HepG2 (cell line): ENCODE measurements around the gene DDX54. TPM values are rescaled to one million over a fixed set of nuclear protein-coding genes. Genes with fewer than 3 reads are reported as not detected.

Experiments
- ATAC-seq: fragments of 200-7000 bp; cut with Tn5 transposase; 3 replicates; pipeline ENCODE4 v1.9.1; 2020; ENCODE audit warnings: mild to moderate bottlenecking, moderate library complexity
- BruUV-seq: library from RNA; stranded (reverse); fragments of 400-500 nt; replicated peaks from 2 replicates; lab custom pipeline; 2021; lab: Mats Ljungman, UMichigan
- CTCF ChIA-PET: fragments of 300-600 bp; formaldehyde crosslinking; extraction: SDS; loops from one replicate; lab custom pipeline; 2021; ENCODE audit warnings: low total read pairs, inconsistent platforms, low intra/inter-chr PET ratio; lab: Yijun Ruan, JAX
- POLR2A ChIA-PET: fragments of 350-600 bp; sonication (Branson Sonifier 250); formaldehyde crosslinking; loops from one replicate; lab custom pipeline; 2020; ENCODE audit warnings: antibody characterized with exemption, inconsistent platforms; lab: Yijun Ruan, JAX
- DNase-seq: peaks from one replicate; pipeline ENCODE4 v3.0.0-alpha.2; 2015; ENCODE audit warnings: low spot score
- FAIRE-seq: peaks from 3 replicates; lab custom pipeline; 2011; peaks lifted over from hg19 to GRCh38; lab: Jason Lieb, UNC
- H2AFZ ChIP-seq: one replicate; pipeline ENCODE4 v1.6.1; 2011; ENCODE audit warnings: low read length, inconsistent platforms
- H3K27ac ChIP-seq: fragments of 300-600 bp; 3 replicates; pipeline ENCODE4 v1.8.0; 2011; ENCODE audit warnings: mixed run types, mild to moderate bottlenecking, mixed read lengths, low read length, inconsistent platforms; ENCODE audit not compliant: insufficient read depth; ENCODE audit errors: extremely low read length
- H3K27me3 ChIP-seq, 2 experiments: fragments of 200-600 bp in 1 of 2; 2 replicates in 1 of 2; 3 replicates in 1 of 2; pipeline versions ENCODE4 v1.6.0 to v1.8.0; 2011; ENCODE audit warnings: low read length in 2 of 2, mild to moderate bottlenecking in 2 of 2, moderate library complexity in 2 of 2, inconsistent platforms in 1 of 2; ENCODE audit not compliant: insufficient read depth in 2 of 2, control insufficient read depth in 1 of 2
- H3K36me3 ChIP-seq, 2 experiments: fragments of 200-600 bp in 1 of 2; replicated peaks in 1 of 2; 2 replicates in 1 of 2; 3 replicates in 1 of 2; pipeline versions ENCODE4 v1.5.1 to v1.8.0; 2011; ENCODE audit warnings: low read length in 2 of 2, inconsistent platforms in 1 of 2; ENCODE audit not compliant: insufficient read depth in 2 of 2, control insufficient read depth in 1 of 2
- H3K4me1 ChIP-seq: 2 replicates; pipeline ENCODE4 v1.5.1; 2012; ENCODE audit warnings: low read length, inconsistent platforms; ENCODE audit not compliant: insufficient read depth
- H3K4me2 ChIP-seq: 2 replicates; pipeline ENCODE4 v1.6.0; 2011; ENCODE audit warnings: low read depth, low read length, inconsistent platforms
- H3K4me3 ChIP-seq, 3 experiments: fragments of 200-600 bp in 1 of 3; sonication (generic), shearing (Covaris generic) in 1 of 3; replicated peaks in 1 of 3; 2 replicates each; pipeline ENCODE4 v1.5.1; 2011 to 2016; ENCODE audit warnings: low read length in 3 of 3, inconsistent platforms in 2 of 3, low read depth in 2 of 3, mild to moderate bottlenecking in 2 of 3, control low read depth in 1 of 3, mixed read lengths in 1 of 3; ENCODE audit not compliant: insufficient read depth in 1 of 3
- H3K79me2 ChIP-seq: one replicate; pipeline ENCODE4 v1.6.1; 2011; ENCODE audit warnings: low read length, inconsistent platforms; ENCODE audit not compliant: insufficient read depth
- H3K9ac ChIP-seq: 2 replicates; pipeline ENCODE4 v1.6.0; 2011; ENCODE audit warnings: mild to moderate bottlenecking, low read depth, low read length, inconsistent platforms; ENCODE audit not compliant: insufficient read depth
- H3K9me3 ChIP-seq: 2 replicates; pipeline ENCODE4 v1.5.1; 2012; ENCODE audit warnings: mild to moderate bottlenecking, low read length
- H4K20me1 ChIP-seq: 2 replicates; pipeline ENCODE4 v1.6.0; 2011; ENCODE audit warnings: inconsistent platforms, mild to moderate bottlenecking, low read length, moderate library complexity; ENCODE audit not compliant: insufficient read depth
- ADNP ChIP-seq: sonication (generic); formaldehyde crosslinking; IDR thresholded peaks from 2 replicates; pipeline ENCODE4 v1.4.0; 2020; ENCODE audit warnings: missing genetic modification reagents
- ARID3A ChIP-seq: IDR thresholded peaks from 2 replicates; pipeline ENCODE4 v1.6.1; 2012; ENCODE audit warnings: low read depth, low read length, improper control_type of control experiment
- BHLHE40 ChIP-seq: IDR thresholded peaks from 2 replicates; pipeline ENCODE4 v1.6.1; 2011; ENCODE audit warnings: low read length, improper control_type of control experiment
- KDM1A ChIP-seq: IDR thresholded peaks from 2 replicates; pipeline ENCODE4 v1.6.1; 2016; ENCODE audit warnings: missing compliant biosample characterization
- MXI1 ChIP-seq: IDR thresholded peaks from 3 replicates; pipeline ENCODE4 v1.6.1; 2012; ENCODE audit warnings: low read depth, low read length, inconsistent platforms, borderline replicate concordance
- NR2F1 ChIP-seq, 2 experiments: fragments of 450-650 bp in 1 of 2; formaldehyde crosslinking in 1 of 2; IDR thresholded peaks; 2 replicates each; pipeline versions ENCODE4 v1.5.0 to v1.6.1; 2016 to 2020; ENCODE audit warnings: mild to moderate bottlenecking in 1 of 2, missing compliant biosample characterization in 1 of 2, missing genetic modification reagents in 1 of 2, moderate library complexity in 1 of 2
- PREB ChIP-seq: sonication (generic); formaldehyde crosslinking; IDR thresholded peaks from 2 replicates; pipeline ENCODE4 v1.4.0; 2020; ENCODE audit warnings: missing genetic modification reagents
- SIX1 ChIP-seq: sonication (generic); formaldehyde crosslinking; IDR thresholded peaks from 2 replicates; pipeline ENCODE4 v1.4.0; 2020; ENCODE audit warnings: missing genetic modification reagents, borderline replicate concordance
- TGIF2 ChIP-seq: IDR thresholded peaks from 2 replicates; pipeline ENCODE4 v1.6.1; 2016; ENCODE audit warnings: control low read depth, missing compliant biosample characterization
- ZMYM3 ChIP-seq: sonication (generic); formaldehyde crosslinking; IDR thresholded peaks from 2 replicates; pipeline ENCODE4 v1.5.1; 2020; ENCODE audit warnings: mild to moderate bottlenecking, missing genetic modification reagents
- ZNF124 ChIP-seq: sonication (generic); formaldehyde crosslinking; IDR thresholded peaks from 2 replicates; pipeline ENCODE4 v1.4.0; 2020; ENCODE audit warnings: missing genetic modification reagents
- ZNF235 ChIP-seq: sonication (generic); formaldehyde crosslinking; IDR thresholded peaks from 2 replicates; pipeline ENCODE4 v1.8.1; 2023; ENCODE audit warnings: mild to moderate bottlenecking, missing genetic modification reagents, borderline replicate concordance
- ZNF34 ChIP-seq: sonication (generic); formaldehyde crosslinking; IDR thresholded peaks from 2 replicates; pipeline ENCODE4 v1.4.0; 2020; ENCODE audit warnings: mild to moderate bottlenecking, missing genetic modification reagents, borderline replicate concordance
- ZNF547 ChIP-seq: sonication (generic); formaldehyde crosslinking; IDR thresholded peaks from 2 replicates; pipeline ENCODE4 v1.5.1; 2020; ENCODE audit warnings: mild to moderate bottlenecking, missing genetic modification reagents
- ZNF766 ChIP-seq: sonication (generic); formaldehyde crosslinking; IDR thresholded peaks from 2 replicates; pipeline ENCODE4 v1.5.0; 2020; ENCODE audit warnings: missing genetic modification reagents, borderline replicate concordance
- WGBS: methylation state at CpG from one replicate; pipeline ENCODE4 v1.1.6; 2017; ENCODE audit warnings: low lambda C conversion rate; 5-methylcytosine and 5-hydroxymethylcytosine counted together
- in situ Hi-C: cut with HindIII; loops from 2 replicates; pipeline ENCODE4 v1.10.0; 2017; ENCODE audit warnings: low pct_unique_long_range_greater_than_20kb; ENCODE audit not compliant: extremely low pct_ligation_motif_present
- intact Hi-C: fragments of 100-400 bp; cut with micrococcal nuclease; formaldehyde crosslinking; loops from one replicate; pipeline ENCODE4 v1.10.0; 2022; ENCODE audit not compliant: unreplicated experiment
- polyA plus RNA-seq, 8 experiments: library from polyadenylated mRNA; depleted of rRNA in 3 of 8; stranded (reverse) in 7 of 8; unstranded in 1 of 8; fragments of >200 nt; fragmentation: Illumina TruSeq in 4 of 8; extraction: Trizol in 4 of 8; gene quantifications; 2 replicates each; pipeline versions ENCODE4 v1.2.1 to v1.2.3, GENCODE V29; 2011 to 2016; ENCODE audit warnings: low read depth in 4 of 8, missing spikeins in 1 of 8, mixed read lengths in 1 of 8; ENCODE audit not compliant: insufficient read depth in 1 of 8
- total RNA-seq, 5 experiments: library from RNA; depleted of rRNA; stranded (reverse); fragments of >200 nt; fragmentation: Illumina TruSeq; extraction: Trizol; gene quantifications; 2 replicates each; pipeline ENCODE4 v1.2.3, GENCODE V29; 2016; ENCODE audit warnings: low read depth in 1 of 5
- TF ChIP-seq, protein P1 (sequence below): sonication (generic); formaldehyde crosslinking; IDR thresholded peaks from 2 replicates; pipeline ENCODE4 v1.5.1; 2020; ENCODE audit warnings: missing genetic modification reagents, mild to moderate bottlenecking, borderline replicate concordance
- TF ChIP-seq, protein P2 (sequence below): sonication (generic); formaldehyde crosslinking; IDR thresholded peaks from 2 replicates; pipeline ENCODE4 v1.4.0; 2020; ENCODE audit warnings: mild to moderate bottlenecking, missing genetic modification reagents

DDX54 gene
- total and polyA plus RNA-seq, 2 of the 13 experiments (the other 11 are each of a cell fraction or from before 2014, with no cell fraction given), result 59.7 to 61.1 TPM

- H3K4me3 ChIP-seq, result peak overlapping the region; percentile 70 to 96 (median 86)
- H3K79me2 ChIP-seq, result peaks cover 50% of the 10 kb centered on the region
- peak overlapping the region; percentile 80 for H3K4me2 ChIP-seq
- H3K4me1 ChIP-seq, result peaks cover 34% of the 10 kb centered on the region
- no peak overlapping the region for H2AFZ ChIP-seq
- in situ Hi-C loops, result no loop called here
- peak overlapping the region; percentile 98 for H3K9ac ChIP-seq
- H3K27ac ChIP-seq, result peak overlapping the region; percentile 93
- BruUV-seq, result no TSS peak
- no peaks in the 10 kb centered on the region for H3K9me3 ChIP-seq
- CTCF ChIA-PET, result no interaction called here
- no peak for FAIRE-seq
- DNase-seq, result peak; percentile 31
- POLR2A ChIA-PET, result interaction anchor here (0.6 to 2.5 kb wide), 16 partner anchors 8 to 149 kb away, joined by 3 to 14 read pairs (median 4); partner anchors contain the start of genes CFAP73, SLC8B1 and TPCN1
- 0% methylated on average over 4 of the region's 11 CpGs for WGBS
- intact Hi-C loops, result no loop called here
- no peaks in the 10 kb centered on the region; the same call in 1 of the 2 replicates for H4K20me1 ChIP-seq
- ATAC-seq, result peak; percentile 0; the same call in 1 of the 3 replicates
- H3K27me3 ChIP-seq, result no peaks in the 10 kb centered on the region
- peaks cover 8 to 16% of the 10 kb centered on the region in 2 experiments; a peak in 4 of 5 replicates for H3K36me3 ChIP-seq
- TF ChIP-seq, protein P1, sequence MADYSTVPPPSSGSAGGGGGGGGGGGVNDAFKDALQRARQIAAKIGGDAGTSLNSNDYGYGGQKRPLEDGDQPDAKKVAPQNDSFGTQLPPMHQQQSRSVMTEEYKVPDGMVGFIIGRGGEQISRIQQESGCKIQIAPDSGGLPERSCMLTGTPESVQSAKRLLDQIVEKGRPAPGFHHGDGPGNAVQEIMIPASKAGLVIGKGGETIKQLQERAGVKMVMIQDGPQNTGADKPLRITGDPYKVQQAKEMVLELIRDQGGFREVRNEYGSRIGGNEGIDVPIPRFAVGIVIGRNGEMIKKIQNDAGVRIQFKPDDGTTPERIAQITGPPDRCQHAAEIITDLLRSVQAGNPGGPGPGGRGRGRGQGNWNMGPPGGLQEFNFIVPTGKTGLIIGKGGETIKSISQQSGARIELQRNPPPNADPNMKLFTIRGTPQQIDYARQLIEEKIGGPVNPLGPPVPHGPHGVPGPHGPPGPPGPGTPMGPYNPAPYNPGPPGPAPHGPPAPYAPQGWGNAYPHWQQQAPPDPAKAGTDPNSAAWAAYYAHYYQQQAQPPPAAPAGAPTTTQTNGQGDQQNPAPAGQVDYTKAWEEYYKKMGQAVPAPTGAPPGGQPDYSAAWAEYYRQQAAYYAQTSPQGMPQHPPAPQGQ (CRISPR knock-in tag), result no peak
- TF ChIP-seq NR2F1 (CRISPR knock-in tag; IDR thresholded peaks at IDR 0.05) (0 out of 4 replicates have a peak, but pooled peaks of 1 of the 2 experiments have one; percentile 6), MXI1 (0 out of 3 replicates have a peak, but pooled peaks have one; percentile 38), BHLHE40 (0 out of 2 replicates have a peak, but pooled peaks have one; percentile 26), KDM1A (CRISPR knock-in tag) (peak; percentile 91), ZNF34 (CRISPR knock-in tag) (0 out of 2 replicates have a peak, but pooled peaks have one; percentile 1), ZNF124 (CRISPR knock-in tag) (no peak), ZNF547 (no peak), SIX1 (CRISPR knock-in tag) (no peak), ZNF235 (CRISPR knock-in tag) (0 out of 2 replicates have a peak, but pooled peaks have one; percentile 36), ZMYM3 (CRISPR knock-in tag) (peak; percentile 86), ZNF766 (no peak), ADNP (CRISPR knock-in tag) (0 out of 2 replicates have a peak, but pooled peaks have one; percentile 47), TGIF2 (CRISPR knock-in tag) (0 out of 2 replicates have a peak, but pooled peaks have one; percentile 7), ARID3A (no peak), PREB (CRISPR knock-in tag) (no peak)
- TF ChIP-seq, protein P2, sequence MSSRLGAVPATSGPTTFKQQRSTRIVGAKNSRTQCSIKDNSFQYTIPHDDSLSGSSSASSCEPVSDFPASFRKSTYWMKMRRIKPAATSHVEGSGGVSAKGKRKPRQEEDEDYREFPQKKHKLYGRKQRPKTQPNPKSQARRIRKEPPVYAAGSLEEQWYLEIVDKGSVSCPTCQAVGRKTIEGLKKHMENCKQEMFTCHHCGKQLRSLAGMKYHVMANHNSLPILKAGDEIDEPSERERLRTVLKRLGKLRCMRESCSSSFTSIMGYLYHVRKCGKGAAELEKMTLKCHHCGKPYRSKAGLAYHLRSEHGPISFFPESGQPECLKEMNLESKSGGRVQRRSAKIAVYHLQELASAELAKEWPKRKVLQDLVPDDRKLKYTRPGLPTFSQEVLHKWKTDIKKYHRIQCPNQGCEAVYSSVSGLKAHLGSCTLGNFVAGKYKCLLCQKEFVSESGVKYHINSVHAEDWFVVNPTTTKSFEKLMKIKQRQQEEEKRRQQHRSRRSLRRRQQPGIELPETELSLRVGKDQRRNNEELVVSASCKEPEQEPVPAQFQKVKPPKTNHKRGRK (CRISPR knock-in tag), result no peak
These were observed 721 bp upstream of the DDX54 start for GRCh38 chr12:113186033-113186365.
